ENCODE data around the gene ZNF30. TPM values are rescaled to one million over a fixed set of nuclear protein-coding genes. Genes with fewer than 3 reads are reported as not detected.
"Not testable (repeated sequence)": the region's sequence is repeated elsewhere in the genome, so short reads cannot be mapped to it uniquely, and the experiment has no call there.

ZNF30 gene
- total RNA-seq, 1 donor from 2014 or later = 2.8 TPM

DNA sequence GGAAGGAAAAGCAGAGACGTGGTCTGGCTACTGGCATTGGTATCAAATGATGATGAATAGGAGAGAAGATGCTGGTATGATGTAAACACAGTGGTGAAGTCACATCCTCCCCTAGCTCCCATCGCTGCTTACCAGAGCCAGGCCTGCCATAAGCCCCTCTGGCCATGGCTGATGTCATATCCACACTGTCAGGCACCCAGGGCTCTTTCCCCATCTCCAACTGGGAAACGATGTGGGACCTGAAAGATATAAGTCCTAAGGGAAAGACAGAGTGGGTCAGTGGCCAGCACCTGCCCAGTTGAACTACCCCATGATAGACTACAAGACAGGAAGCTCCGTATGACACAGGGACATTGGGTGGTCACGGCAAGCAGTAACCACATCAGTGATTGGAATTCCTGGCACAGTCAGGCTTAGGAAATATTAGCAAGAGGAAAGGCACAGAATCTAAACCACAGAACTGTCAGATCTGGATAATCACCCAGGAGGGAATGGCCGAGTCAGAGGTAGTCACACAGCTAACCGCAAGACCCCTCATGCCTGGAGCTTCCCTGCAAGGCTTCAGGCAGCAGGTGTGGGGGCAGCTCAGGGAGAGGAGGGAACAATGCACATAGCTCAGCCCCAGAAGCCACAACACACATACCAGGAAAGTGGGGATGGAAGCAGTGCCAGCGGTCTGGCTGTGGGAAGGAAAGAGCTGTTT is 33.6 kb downstream of the ZNF30 start:
- intact Hi-C loops (cut with micrococcal nuclease) = loop anchor here (5.0 to 10.0 kb wide), 3 partner anchors 42 to 283 kb away; partner anchors contain the start of genes GRAMD1A, SCGB2B2, ZNF302 and ZNF599

DNA sequence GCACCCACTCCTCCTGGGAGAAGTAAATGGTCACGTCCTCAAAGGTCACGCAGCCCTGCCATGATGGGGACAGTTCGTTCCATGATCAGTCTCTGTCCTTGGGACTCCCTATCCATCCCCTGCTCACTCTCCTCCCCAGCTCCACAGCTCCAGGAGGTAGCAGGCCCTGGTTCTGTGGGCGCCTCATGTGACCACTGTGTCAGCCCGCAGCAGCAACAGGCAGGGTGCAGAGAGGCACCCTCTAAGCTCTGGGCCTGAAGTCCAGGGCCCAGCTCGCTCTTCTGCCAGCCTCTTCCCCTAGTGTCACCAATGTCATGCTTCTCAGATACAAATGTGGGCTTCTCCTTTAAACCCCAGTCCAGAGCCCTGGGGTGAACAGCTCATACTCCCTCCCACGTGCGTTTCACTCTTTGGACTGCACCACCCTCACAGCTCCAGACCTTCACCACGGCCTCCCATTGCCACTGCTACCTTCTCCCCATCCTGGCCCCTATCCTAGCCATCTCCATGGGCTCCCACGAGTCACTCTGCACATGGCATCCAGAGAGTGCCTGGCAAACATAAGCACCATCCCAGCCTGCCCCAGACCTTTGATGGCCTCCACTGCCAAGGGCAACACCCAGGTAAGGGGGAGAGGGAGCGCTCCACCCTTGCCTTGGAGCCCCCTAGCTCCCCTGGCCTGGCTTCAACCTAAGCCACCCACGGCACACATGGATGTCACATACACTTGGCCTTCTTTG is 34.4 kb downstream of the ZNF30 start:
- intact Hi-C loops (cut with micrococcal nuclease) = loop anchor here (5.0 to 10.0 kb wide), 3 partner anchors 41 to 284 kb away; partner anchors contain the start of genes GRAMD1A, SCGB2B2, ZNF302 and ZNF599

DNA sequence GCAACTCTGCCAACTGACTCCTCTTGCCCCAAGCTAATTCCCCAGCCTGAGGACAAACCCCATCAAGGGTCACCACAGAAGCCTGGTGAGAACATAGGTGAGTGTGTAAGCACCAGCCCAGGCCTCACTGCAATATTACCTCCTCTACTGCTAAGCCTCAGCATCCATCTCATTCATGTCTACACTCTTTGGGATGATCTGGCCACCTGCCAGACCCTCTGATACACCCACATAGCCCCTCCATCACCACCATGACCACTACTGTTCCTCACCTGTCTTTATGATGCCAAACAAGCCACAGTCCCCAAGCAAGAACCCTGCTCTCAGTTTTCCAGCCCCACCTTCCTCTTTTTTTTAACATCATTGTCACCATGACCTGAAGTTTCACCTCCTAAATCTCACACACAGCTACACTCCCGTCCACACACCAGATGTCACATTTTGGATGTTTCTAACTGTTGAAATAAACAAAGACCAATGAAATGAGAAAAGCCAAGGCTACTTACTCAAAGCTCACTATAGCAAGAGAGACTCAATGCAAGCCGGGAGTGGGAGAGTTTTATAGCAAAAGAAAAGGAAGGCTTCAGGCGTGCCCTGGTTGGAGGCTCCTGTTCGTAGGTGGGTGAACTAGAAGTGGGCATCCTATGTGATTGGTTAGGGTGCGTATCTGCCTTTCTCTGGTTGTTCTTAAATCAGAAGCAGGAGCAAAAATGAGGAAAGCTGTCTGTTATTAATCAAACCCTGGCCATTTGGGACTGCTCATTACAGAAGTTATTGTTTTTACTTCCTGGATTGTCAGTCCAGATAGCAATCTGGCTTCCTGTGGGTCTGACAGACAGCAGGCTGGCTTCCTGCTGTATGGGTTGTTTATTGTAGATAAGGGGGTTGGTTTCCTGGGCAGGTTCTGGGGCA is 35.3 kb downstream of the ZNF30 start:
- intact Hi-C loops (cut with micrococcal nuclease) = loop anchor here (5.0 to 10.0 kb wide), 3 partner anchors 40 to 285 kb away; partner anchors contain the start of genes GRAMD1A, SCGB2B2, ZNF302 and ZNF599

DNA sequence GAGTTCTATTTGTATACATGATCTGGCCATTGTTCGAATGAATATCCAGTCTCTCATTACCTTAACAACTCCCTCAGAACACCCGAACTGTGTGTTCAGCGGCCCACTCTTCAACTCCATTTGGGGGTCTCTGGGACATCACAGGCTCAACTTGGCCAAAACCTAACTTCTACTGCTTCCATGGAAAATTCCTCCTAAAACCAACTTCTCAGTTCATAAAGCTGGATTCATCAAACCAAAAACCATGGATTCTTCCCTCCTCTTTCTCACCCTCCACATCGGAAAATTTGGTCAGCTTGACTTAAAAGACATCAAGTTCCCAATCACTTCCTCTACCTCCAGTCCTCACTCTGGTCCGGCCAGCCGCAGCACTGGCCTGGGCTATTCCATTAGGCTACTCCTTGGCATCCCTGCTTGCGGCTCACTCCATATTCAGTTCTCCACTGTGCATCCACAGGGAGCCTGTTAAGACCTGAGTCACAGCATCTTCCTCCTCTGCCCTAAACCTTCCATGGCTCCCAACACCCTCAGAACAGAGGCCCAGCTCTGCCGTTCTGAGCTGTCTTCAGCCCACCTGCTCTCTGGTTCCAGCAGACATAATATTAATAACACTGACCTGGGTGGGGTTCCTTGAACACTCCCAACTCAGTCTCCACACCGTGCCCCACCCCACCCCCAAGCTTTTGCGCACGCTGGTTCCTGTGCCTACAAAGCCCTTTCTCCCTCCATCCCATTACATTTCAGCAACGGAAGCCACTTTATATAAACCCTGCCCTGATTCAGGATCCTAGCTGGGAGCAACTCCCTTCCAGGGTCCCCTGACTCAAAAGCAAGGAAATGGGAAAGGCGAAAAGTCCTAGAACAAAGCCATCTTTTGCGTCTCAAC is 36.2 kb downstream of the ZNF30 start:
- intact Hi-C loops (cut with micrococcal nuclease) = loop anchor here (5.0 to 10.0 kb wide), 3 partner anchors 39 to 286 kb away; partner anchors contain the start of genes GRAMD1A, SCGB2B2, ZNF302 and ZNF599

DNA sequence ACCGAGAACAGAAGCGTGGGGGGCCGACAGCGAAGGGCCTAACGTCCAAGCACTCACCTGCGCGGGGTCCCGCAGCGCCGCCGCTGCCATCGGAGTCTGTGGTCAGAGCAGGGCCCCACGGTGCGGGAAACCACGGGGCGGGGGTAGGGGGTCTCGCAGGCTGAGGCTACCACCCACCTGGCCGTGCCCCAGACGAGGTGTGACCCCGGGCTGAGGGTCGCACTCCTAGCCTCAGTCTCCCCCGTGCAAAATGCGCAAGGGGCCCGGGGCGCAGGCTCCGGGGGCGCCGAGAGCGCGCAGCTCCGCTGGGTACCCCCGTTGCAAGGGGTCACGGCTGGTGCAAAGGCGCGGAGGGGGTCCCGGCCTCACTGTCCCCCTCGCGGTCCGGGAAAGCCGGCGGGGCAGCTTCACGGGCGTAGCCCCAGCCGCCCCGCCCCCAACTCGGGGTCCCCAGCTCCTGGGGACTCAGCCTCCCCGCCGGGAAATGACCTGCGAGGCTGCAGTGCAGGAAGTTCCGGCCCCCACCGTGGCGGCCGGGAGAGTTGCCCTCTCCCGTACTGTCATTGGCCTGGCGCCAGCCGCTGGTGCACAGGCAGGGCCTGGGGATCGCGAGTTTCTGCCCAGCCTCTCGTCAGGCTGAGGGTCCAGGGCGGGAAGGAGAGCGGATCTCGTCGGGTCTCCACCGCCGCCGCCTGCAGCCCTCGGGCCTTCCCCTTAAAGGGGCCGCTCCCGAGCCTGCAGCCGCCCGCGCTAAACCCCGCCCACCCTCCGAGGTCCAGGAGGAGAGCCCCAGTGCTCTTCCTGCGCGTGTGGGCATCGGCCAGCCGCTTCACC is 37.1 kb downstream of the ZNF30 start, which contains the start of gene ZNF792:
TSS of gene ZNF792 (minus strand) at position 657 of the 834 bp plus-strand sequence. CDS start at position 90, 567 bp downstream.
- intact Hi-C loops (cut with micrococcal nuclease) = loop anchor here (5.0 to 10.0 kb wide), 3 partner anchors 39 to 286 kb away; partner anchors contain the start of genes GRAMD1A, SCGB2B2, ZNF302 and ZNF599

DNA sequence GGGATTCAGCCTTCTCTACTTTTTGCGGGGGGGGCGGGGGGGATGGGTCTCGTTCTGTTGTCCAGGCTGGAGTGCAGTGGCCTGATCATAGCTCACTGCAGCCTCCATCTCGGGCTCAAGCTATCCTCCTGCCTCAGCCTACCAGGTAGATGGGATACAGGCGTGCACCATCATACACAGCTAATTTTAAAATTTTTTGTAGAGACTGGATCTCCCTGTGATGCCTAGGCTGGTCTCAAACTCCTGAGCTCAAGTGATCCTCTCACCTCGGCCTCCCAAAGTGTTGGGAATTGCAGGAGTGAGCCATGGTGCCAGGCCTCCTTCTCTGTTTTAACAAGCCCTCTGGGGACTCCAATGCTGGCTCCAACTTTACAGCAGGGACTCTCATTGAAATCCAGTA is 37.9 kb downstream of the ZNF30 start:
- intact Hi-C loops (cut with micrococcal nuclease) = loop anchor here (5.0 to 10.0 kb wide), 3 partner anchors 38 to 287 kb away; partner anchors contain the start of genes GRAMD1A, SCGB2B2, ZNF302 and ZNF599

DNA sequence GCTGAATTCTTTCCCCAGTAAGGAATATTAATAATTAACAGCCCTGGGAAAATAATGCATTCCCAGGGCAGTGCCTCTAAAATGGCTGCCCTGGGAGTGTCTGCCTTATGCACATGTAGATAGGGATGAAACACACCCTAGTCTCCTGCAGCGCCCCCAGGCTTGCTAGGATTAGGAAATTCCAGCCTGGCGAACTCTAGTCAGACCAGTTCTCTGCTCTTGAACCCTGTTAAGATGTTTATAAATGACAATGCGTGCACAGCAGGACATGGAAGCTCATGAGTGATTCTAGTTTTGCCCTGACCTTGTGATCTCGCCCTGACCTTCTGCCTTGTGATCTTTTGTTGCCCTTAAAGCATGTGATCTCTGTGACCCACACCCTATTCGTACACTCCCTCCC is 38.8 kb downstream of the ZNF30 start:
- intact Hi-C loops (cut with micrococcal nuclease) = loop anchor here (10.0 kb wide), 1 partner anchor 191 kb away; the partner anchor contains the start of gene ZNF599

DNA sequence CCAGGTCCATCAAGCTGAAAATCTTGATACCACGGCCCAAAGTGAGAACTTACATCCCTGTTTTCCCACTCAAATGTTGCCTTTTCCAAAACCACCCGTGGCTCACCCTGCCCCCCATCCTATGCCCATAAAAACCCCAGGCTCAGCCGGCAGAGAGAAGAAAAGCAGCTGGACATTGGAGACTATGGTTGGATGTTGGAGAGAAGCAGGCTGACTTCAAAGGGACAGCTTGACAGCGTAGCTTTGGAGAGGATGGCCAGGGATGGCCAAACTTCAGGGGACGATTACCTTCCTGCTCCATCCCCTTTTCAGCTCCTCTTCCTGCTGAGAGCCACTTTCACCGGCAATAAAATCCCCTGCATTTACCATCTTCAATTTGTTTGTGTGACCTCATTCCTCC is 40.8 kb downstream of the ZNF30 start:
- intact Hi-C loops (cut with micrococcal nuclease) = loop anchor here (10.0 kb wide), 1 partner anchor 193 kb away; the partner anchor contains the start of gene ZNF599

DNA sequence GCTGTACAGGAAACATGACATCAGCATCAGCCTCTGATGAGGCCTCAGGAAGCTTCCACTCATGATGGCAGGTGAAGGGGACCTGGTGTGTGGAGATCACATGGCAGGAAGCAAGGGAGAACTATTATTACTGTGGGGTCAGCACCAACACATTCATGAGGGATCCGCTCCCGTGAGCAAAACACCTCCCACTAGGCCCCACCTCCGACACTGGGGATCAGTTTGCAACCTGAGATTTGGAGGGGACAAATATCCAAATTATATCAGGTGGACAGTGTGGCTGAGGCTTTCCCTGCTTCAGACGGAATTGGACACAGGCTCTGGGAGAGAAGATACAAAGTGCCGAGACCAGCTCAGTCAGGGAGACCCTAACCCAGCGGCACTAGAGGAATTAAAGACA is 43.0 kb downstream of the ZNF30 start:
- intact Hi-C loops (cut with micrococcal nuclease) = loop anchor here (10.0 kb wide), 1 partner anchor 195 kb away; the partner anchor contains the start of gene ZNF599

DNA sequence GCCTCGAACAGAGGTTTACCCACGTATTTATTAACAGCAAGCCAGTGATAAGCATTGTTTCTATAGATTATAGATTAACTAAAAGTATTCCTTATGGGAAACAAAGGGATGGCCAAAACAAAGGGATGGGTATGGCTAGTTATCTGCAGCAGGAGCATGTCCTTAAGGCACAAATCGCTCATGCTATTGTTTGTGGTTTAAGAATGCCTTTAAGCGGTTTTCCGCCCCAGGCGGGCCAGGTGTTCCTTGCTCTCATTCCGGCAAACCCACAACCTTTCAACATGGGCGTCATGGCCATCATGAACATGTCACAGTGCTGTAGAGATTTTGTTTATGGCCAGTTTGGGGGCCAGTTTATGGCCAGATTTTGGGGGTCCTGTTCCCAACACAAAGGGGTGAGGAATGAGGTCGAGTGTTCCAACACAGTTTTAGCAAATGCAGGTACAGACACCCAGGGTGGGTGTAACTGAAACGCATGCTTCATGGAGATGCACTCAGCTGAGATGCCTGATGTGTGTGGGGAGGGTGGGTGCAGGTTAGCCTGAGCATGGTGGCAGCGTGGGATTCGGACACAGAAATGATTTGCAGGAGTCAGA is 43.6 kb downstream of the ZNF30 start:
- intact Hi-C loops (cut with micrococcal nuclease) = not testable (repeated sequence)

DNA sequence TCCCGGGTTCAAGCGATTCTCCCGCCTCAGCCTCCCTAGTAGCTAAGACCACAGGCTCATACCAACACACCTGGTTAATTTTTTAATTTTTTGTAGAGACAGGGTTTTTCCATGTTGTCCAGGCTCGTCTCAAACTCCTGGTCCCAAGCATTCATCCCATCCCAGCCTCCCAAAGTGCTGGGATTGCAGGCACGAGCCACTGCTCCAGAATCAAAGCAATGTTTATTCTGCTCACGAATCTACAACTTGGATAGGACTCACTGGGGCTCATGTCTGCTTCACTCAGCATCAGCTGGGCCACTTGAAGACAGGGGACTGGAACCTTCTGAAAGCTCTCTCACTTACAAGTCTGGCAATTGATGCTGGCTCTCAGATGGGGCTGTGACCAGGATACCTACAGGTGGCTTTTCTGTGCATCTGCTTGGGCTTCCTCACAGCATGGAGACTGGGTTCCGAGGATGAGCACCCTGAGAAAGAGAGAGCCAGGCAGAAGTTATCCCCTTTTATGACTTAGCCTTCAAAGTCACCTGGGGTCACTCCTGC is 45.5 kb downstream of the ZNF30 start:
- intact Hi-C loops (cut with micrococcal nuclease) = no loop called here

DNA sequence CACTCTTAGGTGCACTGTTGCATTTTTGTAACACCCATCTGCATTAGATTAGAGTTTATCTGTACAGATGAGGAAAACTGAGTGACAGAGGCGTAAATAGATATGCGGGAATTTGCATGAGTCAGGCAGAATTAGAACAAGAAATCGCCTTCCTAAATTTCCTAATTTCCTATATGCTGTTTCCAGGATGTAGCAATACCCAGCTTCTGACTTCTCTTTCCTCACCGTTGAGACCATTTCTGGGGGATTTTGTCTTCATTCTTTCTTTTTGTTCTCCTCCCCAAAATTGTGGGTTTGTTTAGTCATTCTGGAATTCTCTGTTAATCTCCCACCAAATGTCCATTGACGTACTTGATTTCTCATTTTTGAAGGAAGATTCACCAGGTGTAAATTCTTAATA is 47.9 kb downstream of the ZNF30 start:
- intact Hi-C loops (cut with micrococcal nuclease) = no loop called here

DNA sequence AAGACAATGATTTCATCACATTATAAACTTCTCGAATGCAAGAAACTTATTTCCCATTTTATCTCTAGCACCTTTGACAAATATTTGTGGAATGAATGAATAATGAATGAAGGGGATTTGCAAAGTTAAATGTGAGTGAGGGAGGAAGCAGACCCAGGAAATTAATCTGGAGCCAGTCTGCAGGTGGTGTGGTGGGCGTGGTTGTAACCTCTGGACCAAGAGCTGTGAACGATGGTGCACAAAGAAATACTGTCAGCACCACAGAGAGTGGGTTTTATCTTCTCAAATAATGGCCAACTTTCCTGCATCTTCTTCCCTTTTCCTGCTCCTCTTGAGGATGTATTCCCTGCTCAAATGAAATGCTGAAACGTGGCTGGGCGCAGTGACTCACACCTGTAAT is 48.4 kb downstream of the ZNF30 start:
- intact Hi-C loops (cut with micrococcal nuclease) = no loop called here

DNA sequence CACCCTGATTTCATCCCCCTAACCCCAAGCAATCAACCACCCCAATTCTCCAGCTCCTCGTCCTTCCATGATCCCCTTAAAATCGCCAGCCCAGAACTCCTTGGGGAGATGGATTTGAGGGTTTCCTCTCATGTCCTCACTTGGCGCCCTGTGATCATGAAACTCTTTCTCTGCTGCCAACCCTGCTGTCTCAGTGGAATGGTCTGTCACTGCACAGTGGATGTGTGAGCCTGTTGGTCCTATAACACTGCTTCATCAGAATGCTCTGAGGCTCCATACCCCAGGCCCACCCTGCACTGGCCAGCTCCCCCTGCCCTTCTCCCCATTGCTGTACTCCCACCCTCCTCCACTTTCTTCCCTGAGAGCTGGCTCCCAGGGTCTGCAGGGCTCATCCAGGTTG is 49.9 kb downstream of the ZNF30 start:
- intact Hi-C loops (cut with micrococcal nuclease) = no loop called here

DNA sequence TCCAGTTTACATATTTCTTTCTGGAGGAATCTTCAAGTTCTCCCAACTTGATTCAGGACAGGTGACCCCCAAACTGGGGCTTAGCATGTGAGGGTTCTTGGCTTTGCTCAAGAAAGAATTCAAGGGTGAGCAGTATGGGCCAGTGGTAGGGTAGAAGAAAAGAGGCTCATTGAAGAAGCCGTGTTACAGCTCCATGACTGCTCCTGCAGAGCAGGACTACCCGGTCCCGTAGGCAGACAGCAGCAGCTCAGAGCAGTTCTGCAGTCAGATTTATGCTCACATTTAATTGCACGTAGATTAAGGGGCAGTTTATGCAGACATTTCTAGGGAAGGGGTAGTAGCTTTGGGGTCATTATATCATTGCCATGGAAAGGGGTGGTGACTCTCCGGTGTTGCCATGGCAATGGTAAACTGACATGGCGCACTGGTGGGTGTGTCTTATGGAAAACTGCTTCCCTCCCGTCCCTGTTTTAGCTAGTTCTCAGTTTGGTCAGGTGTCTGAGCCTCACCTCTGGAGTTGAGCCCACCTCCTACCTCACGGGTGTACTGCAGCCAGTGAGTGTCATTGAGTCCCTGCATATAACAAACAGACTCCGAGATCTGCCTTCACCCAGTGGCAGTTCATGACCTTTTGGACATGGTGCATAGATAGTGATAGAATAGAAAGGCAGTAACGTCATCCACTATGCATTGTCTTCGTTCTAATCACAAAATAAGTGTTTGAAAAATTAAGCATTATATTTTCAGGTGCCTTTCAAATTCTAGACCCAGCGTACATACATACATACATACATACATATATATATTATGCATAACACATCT is 53.3 kb downstream of the ZNF30 start:
- intact Hi-C loops (cut with micrococcal nuclease) = no loop called here

DNA sequence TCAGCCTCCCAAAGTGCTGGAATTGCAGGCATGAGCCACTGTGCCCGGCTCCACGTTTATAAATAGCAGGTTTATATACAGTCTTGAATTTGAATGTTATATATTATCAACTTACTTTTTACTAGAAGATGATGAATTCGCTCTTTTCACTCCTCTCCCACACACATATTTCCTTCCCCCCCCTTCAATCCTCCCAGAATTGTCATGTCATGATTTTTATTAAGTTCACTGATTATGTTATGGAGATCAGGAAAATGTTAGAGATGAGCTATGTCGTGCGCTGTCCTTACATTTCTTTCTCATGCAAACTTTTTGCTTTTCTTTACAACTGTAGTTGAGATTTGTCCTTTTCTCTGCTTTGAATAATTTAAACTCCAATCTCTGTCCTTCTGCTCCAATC is 55.6 kb downstream of the ZNF30 start:
- intact Hi-C loops (cut with micrococcal nuclease) = no loop called here

DNA sequence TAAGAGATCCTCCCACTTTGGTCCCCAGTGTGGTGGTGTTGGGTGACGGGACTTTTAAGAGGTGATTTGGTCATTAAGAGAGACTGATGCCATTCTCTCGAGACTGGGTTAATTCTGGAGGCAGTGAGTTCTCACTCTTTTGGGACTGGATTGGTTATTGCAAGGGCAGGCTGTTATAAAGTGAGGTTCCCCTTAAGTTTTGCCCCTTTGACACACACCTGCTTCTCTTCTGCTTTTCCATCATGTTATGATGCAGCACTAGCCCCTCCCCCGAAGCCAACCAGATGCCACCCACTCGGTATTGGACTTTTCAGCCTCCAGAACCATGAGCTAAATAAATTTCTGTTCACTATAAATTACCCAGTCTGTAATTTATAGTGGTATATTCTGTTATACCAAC is 57.1 kb downstream of the ZNF30 start:
- intact Hi-C loops (cut with micrococcal nuclease) = no loop called here

Data from T-helper 2 cell treated with Interferon-gamma antibody and Interleukin-4, amounts not matched to agents 100 ng/mL and 5 ng/mL, for 36 hours (primary cell).